ENCODE results near the gene RAP1GDS1. TPM values are rescaled to one million over a fixed set of nuclear protein-coding genes. Genes with fewer than 3 reads are reported as not detected.

RAP1GDS1 gene
- polyA plus RNA-seq, 1 of the 3 experiments (the other 2 are of a cell fraction) = 25.6 TPM

GRCh38 chr4:98480535-98480934 is 219.4 kb downstream of the RAP1GDS1 start:
- CTCF ChIA-PET = interaction anchor here (0.7 to 1.1 kb wide), 3 partner anchors 13 to 26 kb away, joined by 3 to 5 read pairs (median 3); no protein-coding TSS in a partner anchor
- Histone ChIP-seq H3K36me3 (replicated peaks in 1 of 2; ENCODE audit: control insufficient read depth in 1 of 2, insufficient read depth in 2 of 2, low read length in 1 of 2) (peaks cover 17 to 39% of the 10 kb centered on the region in 2 experiments), H3K79me2 (ENCODE audit: insufficient read depth) (peaks cover 38% of the 10 kb centered on the region; the same call in 1 of the 2 replicates), H3K27ac (ENCODE audit: low read depth in 2 of 2, low read length in 1 of 2) (no peak overlapping the region), H3K4me1 (ENCODE audit: control insufficient read depth in 1 of 2, insufficient read depth in 2 of 2, low read depth in 1 of 2, low read length in 1 of 2) (peaks cover 8 to 26% of the 10 kb centered on the region in 2 experiments), H3K9me3 (no peaks in the 10 kb centered on the region), H3K4me2 (no peak overlapping the region), H2AFZ (ENCODE audit: low read depth) (no peak overlapping the region), H3F3A (replicated peaks; ENCODE audit: insufficient read depth) (peaks cover 10% of the 10 kb centered on the region), H3K4me3 (ENCODE audit: low read depth in 2 of 2, low read length in 1 of 2) (no peak overlapping the region), H4K20me1 (ENCODE audit: insufficient read depth) (no peaks in the 10 kb centered on the region), H3K9me2 (no peaks in the 10 kb centered on the region), H3K9ac (no peak overlapping the region), H3K27me3 (ENCODE audit: insufficient read depth) (no peaks in the 10 kb centered on the region)
- DNase-seq = no peak
- POLR2A ChIA-PET = no interaction called here
- WGBS (ENCODE audit: low lambda C conversion rate) = 98% methylated on average over 4 of the region's 5 CpGs
- TF ChIP-seq FOXJ3 (CRISPR knock-in tag; IDR thresholded peaks at IDR 0.05) (no peak), EZH2phosphoT487 (IDR thresholded peaks at IDR 0.05; ENCODE audit: borderline replicate concordance, low read depth) (no peak), NRF1 (IDR thresholded peaks at IDR 0.05; ENCODE audit: low read depth, low read length) (no peak), USF2 (IDR thresholded peaks at IDR 0.05; ENCODE audit: borderline replicate concordance, low read depth, low read length) (no peak), RFX5 (IDR thresholded peaks at IDR 0.05; ENCODE audit: low read length) (no peak), CHD2 (IDR thresholded peaks at IDR 0.05; ENCODE audit: low read length, partially characterized antibody) (no peak), GATA2 (CRISPR knock-in tag; IDR thresholded peaks at IDR 0.05) (no peak), SMC3 (IDR thresholded peaks at IDR 0.05; ENCODE audit: low read depth, low read length) (no peak), NFIC (IDR thresholded peaks at IDR 0.05; ENCODE audit: borderline replicate concordance) (no peak), GABPA (IDR thresholded peaks at IDR 0.05; ENCODE audit: low read depth) (no peak), TEAD4 (IDR thresholded peaks at IDR 0.05; ENCODE audit: borderline replicate concordance, insufficient read depth) (no peak), REST (IDR thresholded peaks at IDR 0.05; ENCODE audit: low read depth, low read length) (no peak), TAF1 (IDR thresholded peaks at IDR 0.05; ENCODE audit: borderline replicate concordance, low read depth, low read length) (no peak)
- TF ChIP-seq, protein P1, sequence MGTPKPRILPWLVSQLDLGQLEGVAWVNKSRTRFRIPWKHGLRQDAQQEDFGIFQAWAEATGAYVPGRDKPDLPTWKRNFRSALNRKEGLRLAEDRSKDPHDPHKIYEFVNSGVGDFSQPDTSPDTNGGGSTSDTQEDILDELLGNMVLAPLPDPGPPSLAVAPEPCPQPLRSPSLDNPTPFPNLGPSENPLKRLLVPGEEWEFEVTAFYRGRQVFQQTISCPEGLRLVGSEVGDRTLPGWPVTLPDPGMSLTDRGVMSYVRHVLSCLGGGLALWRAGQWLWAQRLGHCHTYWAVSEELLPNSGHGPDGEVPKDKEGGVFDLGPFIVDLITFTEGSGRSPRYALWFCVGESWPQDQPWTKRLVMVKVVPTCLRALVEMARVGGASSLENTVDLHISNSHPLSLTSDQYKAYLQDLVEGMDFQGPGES (IDR thresholded peaks at IDR 0.05; ENCODE audit: low read depth, low read length) = no peak
- TF ChIP-seq, protein P2, sequence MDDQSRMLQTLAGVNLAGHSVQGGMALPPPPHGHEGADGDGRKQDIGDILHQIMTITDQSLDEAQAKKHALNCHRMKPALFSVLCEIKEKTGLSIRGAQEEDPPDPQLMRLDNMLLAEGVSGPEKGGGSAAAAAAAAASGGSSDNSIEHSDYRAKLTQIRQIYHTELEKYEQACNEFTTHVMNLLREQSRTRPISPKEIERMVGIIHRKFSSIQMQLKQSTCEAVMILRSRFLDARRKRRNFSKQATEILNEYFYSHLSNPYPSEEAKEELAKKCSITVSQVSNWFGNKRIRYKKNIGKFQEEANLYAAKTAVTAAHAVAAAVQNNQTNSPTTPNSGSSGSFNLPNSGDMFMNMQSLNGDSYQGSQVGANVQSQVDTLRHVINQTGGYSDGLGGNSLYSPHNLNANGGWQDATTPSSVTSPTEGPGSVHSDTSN (IDR thresholded peaks at IDR 0.05) = no peak
